ENCODE measurements around the gene RBPJ. TPM values are rescaled to one million over a fixed set of nuclear protein-coding genes. Genes with fewer than 3 reads are reported as not detected.

Gene RBPJ
- total RNA-seq, 1 donor from 2014 or later, result 120 TPM

GRCh38 chr4:26273616-26273980, 47.2 kb upstream of the RBPJ start:
- Histone ChIP-seq H4K20me1 (ENCODE audit: low read depth) (no peaks in the 10 kb centered on the region), H3F3A (ENCODE audit: low read depth) (no peaks in the 10 kb centered on the region), H3K27me3 (no peaks in the 10 kb centered on the region), H3K4me2 (no peak overlapping the region), H3K4me3 (no peak overlapping the region), H3K27ac (no peak overlapping the region), H3K9ac (no peak overlapping the region), H3K4me1 (peaks cover under 1% of the 10 kb centered on the region), H3K9me3 (ENCODE audit: low read depth) (no peaks in the 10 kb centered on the region), H3K79me2 (ENCODE audit: low read depth) (no peaks in the 10 kb centered on the region), H3K36me3 (no peaks in the 10 kb centered on the region), H2AFZ (replicated peaks) (peak overlapping the region; percentile 40)
- no peak overlapping the region for H3K27ac Mint-ChIP-seq
- no peak overlapping the region for H3K4me3 Mint-ChIP-seq
- H3K9me3 Mint-ChIP-seq, result no peaks in the 10 kb centered on the region
- peaks cover 6% of the 10 kb centered on the region for H3K27me3 Mint-ChIP-seq (ENCODE audit: insufficient read depth, low read depth)
- no peaks in the 10 kb centered on the region for H3K36me3 Mint-ChIP-seq
- TF ChIP-seq EZH2phosphoT487 (IDR thresholded peaks at IDR 0.05) (no peak), EZH2 (IDR thresholded peaks at IDR 0.05) (no peak), CTCF (IDR thresholded peaks at IDR 0.05) (no peak)
- peak; percentile 13 for DNase-seq (ENCODE audit: low spot score)
- H3K4me1 Mint-ChIP-seq, result peaks cover 6% of the 10 kb centered on the region

- no peaks in the 10 kb centered on the region for H3K9me3 ChIP-seq (ENCODE audit: low read depth)
- no peaks in the 10 kb centered on the region for H3K36me3 ChIP-seq
- no peaks in the 10 kb centered on the region for H3K79me2 ChIP-seq (ENCODE audit: low read depth)
- H3K27me3 ChIP-seq, result no peaks in the 10 kb centered on the region
- no peaks in the 10 kb centered on the region for H3K4me1 ChIP-seq
- no peak for TF ChIP-seq CTCF (IDR thresholded peaks at IDR 0.05)
- no peak for TF ChIP-seq EZH2 (IDR thresholded peaks at IDR 0.05)
- no peak for TF ChIP-seq EZH2phosphoT487 (IDR thresholded peaks at IDR 0.05)
- DNase-seq (ENCODE audit: low spot score), result no peak
- H3K4me1 Mint-ChIP-seq, result peaks cover 2% of the 10 kb centered on the region
- H3K27ac ChIP-seq, result no peak overlapping the region
- no peak overlapping the region for H3K4me3 ChIP-seq
- no peaks in the 10 kb centered on the region for H4K20me1 ChIP-seq (ENCODE audit: low read depth)
- no peak overlapping the region for H3K9ac ChIP-seq
- H3K4me2 ChIP-seq, result no peak overlapping the region
- H2AFZ ChIP-seq (replicated peaks), result no peak overlapping the region
- H3F3A ChIP-seq (ENCODE audit: low read depth), result no peaks in the 10 kb centered on the region
- H3K36me3 Mint-ChIP-seq, result no peaks in the 10 kb centered on the region
- H3K27ac Mint-ChIP-seq, result no peak overlapping the region
- no peak overlapping the region for H3K4me3 Mint-ChIP-seq
- H3K27me3 Mint-ChIP-seq (ENCODE audit: insufficient read depth, low read depth), result peaks cover 4% of the 10 kb centered on the region
- no peaks in the 10 kb centered on the region for H3K9me3 Mint-ChIP-seq
These were observed 45.5 kb upstream of the RBPJ start for GRCh38 chr4:26275281-26275680.

GRCh38 chr4:26279446-26279845, 41.4 kb upstream of the RBPJ start:
- Histone ChIP-seq H4K20me1 (ENCODE audit: low read depth) (no peaks in the 10 kb centered on the region), H2AFZ (replicated peaks) (no peak overlapping the region), H3K79me2 (ENCODE audit: low read depth) (no peaks in the 10 kb centered on the region), H3K4me2 (no peak overlapping the region), H3K27me3 (no peaks in the 10 kb centered on the region), H3K27ac (no peak overlapping the region), H3K36me3 (no peaks in the 10 kb centered on the region), H3K4me1 (no peaks in the 10 kb centered on the region), H3F3A (ENCODE audit: low read depth) (no peaks in the 10 kb centered on the region), H3K9ac (no peak overlapping the region), H3K4me3 (no peak overlapping the region), H3K9me3 (ENCODE audit: low read depth) (no peaks in the 10 kb centered on the region)
- Mint-ChIP-seq H3K27ac (no peak overlapping the region), H3K27me3 (ENCODE audit: insufficient read depth, low read depth) (peaks cover 3% of the 10 kb centered on the region), H3K4me1 (no peaks in the 10 kb centered on the region), H3K4me3 (no peak overlapping the region), H3K9me3 (no peaks in the 10 kb centered on the region), H3K36me3 (no peaks in the 10 kb centered on the region)
- TF ChIP-seq EZH2phosphoT487 (IDR thresholded peaks at IDR 0.05) (no peak), CTCF (IDR thresholded peaks at IDR 0.05) (no peak), EZH2 (IDR thresholded peaks at IDR 0.05) (no peak)
- no peak for DNase-seq (ENCODE audit: low spot score)
